Lung (tissue), 12 donors: ENCODE measurements around the gene DEFB114. TPM values are rescaled to one million over a fixed set of nuclear protein-coding genes. Genes with fewer than 3 reads are reported as not detected.

Experiments
- ATAC-seq: fragments of 200-7000 bp; cut with Tn5 transposase; one replicate; pipeline ENCODE4 v1.9.1; 2020; ENCODE audit warnings: moderate number of reproducible peaks; ENCODE audit not compliant: insufficient read depth, low FRiP score
- DNase-seq, 3 donors: peaks; one replicate each; pipeline ENCODE4 v3.0.0-alpha.2; 2013 to 2017
- H3K27ac ChIP-seq, 2 donors: one replicate each; pipeline ENCODE4 v1.5.1; 2013; ENCODE audit warnings: mild to moderate bottlenecking in 2 of 2, moderate library complexity in 2 of 2, control low read depth in 1 of 2, inconsistent platforms in 1 of 2, low read depth in 1 of 2, low read length in 1 of 2
- H3K27me3 ChIP-seq, 3 donors: one replicate each; pipeline ENCODE4 v1.5.1; 2013; ENCODE audit warnings: low read length in 2 of 3; ENCODE audit not compliant: control insufficient read depth in 3 of 3, insufficient read depth in 3 of 3
- H3K36me3 ChIP-seq, 4 donors: one replicate each; pipeline ENCODE4 v1.5.1; 2013; ENCODE audit warnings: low read length in 4 of 4, mild to moderate bottlenecking in 1 of 4, moderate library complexity in 1 of 4; ENCODE audit not compliant: control insufficient read depth in 4 of 4, insufficient read depth in 4 of 4
- H3K4me1 ChIP-seq, 5 donors: one replicate each; pipeline ENCODE4 v1.5.1; 2013; ENCODE audit warnings: low read length in 5 of 5, mild to moderate bottlenecking in 2 of 5, moderate library complexity in 1 of 5; ENCODE audit not compliant: control insufficient read depth in 5 of 5, insufficient read depth in 5 of 5
- H3K4me3 ChIP-seq: one replicate; pipeline ENCODE4 v1.5.1; 2013; ENCODE audit warnings: mild to moderate bottlenecking, control low read depth, moderate library complexity
- H3K9ac ChIP-seq, 2 donors: one replicate each; pipeline ENCODE4 v1.5.1; 2013; ENCODE audit warnings: low read length in 2 of 2, control low read depth in 1 of 2; ENCODE audit not compliant: insufficient read depth in 1 of 2
- H3K9me3 ChIP-seq, 4 donors: one replicate each; pipeline ENCODE4 v1.5.1; 2013; ENCODE audit warnings: low read length in 3 of 4, mild to moderate bottlenecking in 1 of 4, moderate library complexity in 1 of 4; ENCODE audit not compliant: control insufficient read depth in 4 of 4, insufficient read depth in 3 of 4
- WGBS, 2 donors: extraction: QIAGEN DNeasy Blood & Tissue Kit; methylation state at CpG; one replicate each; pipeline ENCODE4 v1.1.7; 2013; 5-methylcytosine and 5-hydroxymethylcytosine counted together
- polyA plus RNA-seq, 2 donors: library from polyadenylated mRNA; stranded (reverse); fragments of 200-250 nt; gene quantifications; one replicate each; pipeline ENCODE4 v1.2.1, GENCODE V29; 2013
- total RNA-seq, 2 donors: library from RNA; depleted of rRNA in 1 of 2; stranded (reverse); fragments of >200 nt in 1 of 2; gene quantifications; one replicate each; pipeline ENCODE4 v1.2.1, GENCODE V29; 2014 to 2021
- TF ChIP-seq, protein P1 (sequence below): IDR thresholded peaks from 2 replicates; pipeline ENCODE4 v1.5.1; 2012; ENCODE audit warnings: mild to moderate bottlenecking; ENCODE audit errors: control extremely low read depth, extremely low read depth
- donor health status: control.
- donor health status: control.
- donor health status: Bipolar disorder and iron deficiency.
- donor health status: healthy.
- donor health status: DM: yes; HTN: yes; CAD: no.

DEFB114 gene
- total and polyA plus RNA-seq, 4 donors, result not detected

DNA sequence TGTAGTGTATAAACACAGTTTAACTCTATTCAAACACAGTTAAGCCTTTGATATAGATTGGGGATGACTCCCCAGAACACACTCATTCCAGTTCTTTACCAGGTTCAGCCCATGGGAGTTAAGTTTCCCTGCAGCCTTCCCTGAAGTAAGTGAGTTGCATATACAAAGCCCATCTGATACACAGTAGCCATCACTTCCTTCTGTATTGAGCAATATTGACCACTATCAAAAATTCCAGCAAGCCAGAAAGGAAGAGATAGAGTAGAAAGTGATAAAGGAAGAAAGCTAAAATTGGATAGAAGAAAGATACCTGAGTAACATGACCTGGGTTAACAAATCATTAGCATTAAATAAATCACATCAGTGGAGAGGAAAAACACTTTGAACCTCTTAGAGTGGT, 34.6 kb downstream of the DEFB114 start:
- Histone ChIP-seq H3K9ac (no peak overlapping the region), H3K36me3 (no peaks in the 10 kb centered on the region), H3K4me1 (peaks cover 0 to 5% (median 0%) of the 10 kb centered on the region in 5 donors), H3K27me3 (no peaks in the 10 kb centered on the region), H3K9me3 (peaks cover 0 to 4% (median 0%) of the 10 kb centered on the region in 4 donors), H3K27ac (no peak overlapping the region), H3K4me3 (no peak overlapping the region)
- TF ChIP-seq, protein P1, sequence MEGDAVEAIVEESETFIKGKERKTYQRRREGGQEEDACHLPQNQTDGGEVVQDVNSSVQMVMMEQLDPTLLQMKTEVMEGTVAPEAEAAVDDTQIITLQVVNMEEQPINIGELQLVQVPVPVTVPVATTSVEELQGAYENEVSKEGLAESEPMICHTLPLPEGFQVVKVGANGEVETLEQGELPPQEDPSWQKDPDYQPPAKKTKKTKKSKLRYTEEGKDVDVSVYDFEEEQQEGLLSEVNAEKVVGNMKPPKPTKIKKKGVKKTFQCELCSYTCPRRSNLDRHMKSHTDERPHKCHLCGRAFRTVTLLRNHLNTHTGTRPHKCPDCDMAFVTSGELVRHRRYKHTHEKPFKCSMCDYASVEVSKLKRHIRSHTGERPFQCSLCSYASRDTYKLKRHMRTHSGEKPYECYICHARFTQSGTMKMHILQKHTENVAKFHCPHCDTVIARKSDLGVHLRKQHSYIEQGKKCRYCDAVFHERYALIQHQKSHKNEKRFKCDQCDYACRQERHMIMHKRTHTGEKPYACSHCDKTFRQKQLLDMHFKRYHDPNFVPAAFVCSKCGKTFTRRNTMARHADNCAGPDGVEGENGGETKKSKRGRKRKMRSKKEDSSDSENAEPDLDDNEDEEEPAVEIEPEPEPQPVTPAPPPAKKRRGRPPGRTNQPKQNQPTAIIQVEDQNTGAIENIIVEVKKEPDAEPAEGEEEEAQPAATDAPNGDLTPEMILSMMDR, result no peak
- DNase-seq (no peak), ATAC-seq (no peak)

DNA sequence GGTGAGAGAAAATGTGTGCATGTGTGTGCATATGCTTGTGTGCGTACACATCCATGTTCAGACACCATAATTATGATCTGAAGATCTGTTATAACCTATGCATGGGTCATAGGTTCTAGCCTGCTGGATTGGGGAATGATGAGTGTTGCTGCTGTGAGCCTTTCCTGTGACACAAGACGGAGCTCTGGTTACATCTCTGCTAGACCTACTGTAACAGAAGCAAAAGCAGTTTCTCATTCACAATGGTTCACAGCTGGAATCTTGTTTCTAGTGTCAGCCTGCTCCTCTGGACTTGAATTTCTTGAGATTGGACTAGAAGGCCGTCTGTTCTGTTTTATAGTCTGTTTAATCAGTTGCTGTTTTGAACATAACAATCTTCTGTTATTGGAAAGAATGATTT, 40.1 kb downstream of the DEFB114 start:
- 56 to 73% methylated on average over 3 of the region's 3 CpGs for WGBS, 2 donors

DNA sequence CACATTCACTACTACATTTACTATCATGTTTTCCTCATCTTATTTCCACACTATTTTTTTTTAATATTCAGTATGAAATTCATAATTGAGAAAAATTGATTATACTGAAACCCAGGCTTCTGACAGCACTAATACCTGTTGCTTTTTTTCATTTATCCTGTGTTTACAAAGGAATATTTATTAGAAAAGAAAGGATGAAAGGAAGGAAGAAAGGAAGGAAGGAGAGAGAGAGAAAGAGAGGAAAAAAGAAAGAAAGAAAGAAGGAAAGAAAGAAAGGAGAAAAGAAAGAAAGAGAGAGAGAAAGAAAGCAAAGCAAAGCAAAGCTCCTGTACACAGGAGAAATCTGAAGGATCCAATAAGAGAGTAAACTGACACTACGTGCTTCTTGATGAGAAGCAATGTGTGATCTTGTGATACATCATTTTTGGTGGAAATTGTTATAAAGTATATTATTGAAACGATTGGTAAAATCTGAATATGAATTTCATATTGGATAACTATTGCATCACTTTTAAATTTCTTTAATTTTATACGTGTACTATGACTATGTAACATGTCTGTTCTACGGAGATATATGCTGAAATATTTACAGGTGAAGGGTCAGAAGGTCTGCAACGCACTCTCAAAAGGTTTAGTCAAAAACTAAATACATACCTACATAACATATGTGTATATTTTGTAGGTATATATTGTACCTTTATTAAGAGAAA, 43.9 kb downstream of the DEFB114 start:
- DNase-seq, result no peak
- ATAC-seq, result no peak
- TF ChIP-seq, protein P1, result no peak

More for the DNA sequence above, 40.1 kb downstream of the DEFB114 start:
- Histone ChIP-seq H3K27ac (no peak overlapping the region), H3K27me3 (no peaks in the 10 kb centered on the region), H3K4me1 (peaks cover 0 to 5% (median 0%) of the 10 kb centered on the region in 5 donors), H3K9ac (no peak overlapping the region), H3K9me3 (no peaks in the 10 kb centered on the region), H3K36me3 (no peaks in the 10 kb centered on the region), H3K4me3 (no peak overlapping the region)
- ATAC-seq (no peak), DNase-seq (peak; percentile 30 to 76 (median 63))
- TF ChIP-seq, protein P1, result no peak

More for the DNA sequence above, 43.9 kb downstream of the DEFB114 start:
- Histone ChIP-seq H3K9me3 (no peaks in the 10 kb centered on the region), H3K4me3 (no peak overlapping the region), H3K27ac (no peak overlapping the region), H3K36me3 (no peaks in the 10 kb centered on the region), H3K27me3 (no peaks in the 10 kb centered on the region), H3K4me1 (peaks cover 0 to under 1% (median 0%) of the 10 kb centered on the region in 5 donors), H3K9ac (no peak overlapping the region)
- 82 to 89% methylated on average over 5 of the region's 5 CpGs for WGBS, 2 donors
